Activated gamma-delta T cell treated with Interleukin-2 at 50 U/mL for 16 hours (primary cell): ENCODE measurements around the gene PASK.
"Not testable (repeated sequence)": the region's sequence is repeated elsewhere in the genome, so short reads cannot be mapped to it uniquely, and the experiment has no call there.

Source experiments
- DNase-seq: peaks from one replicate; pipeline ENCODE4 v3.0.0-alpha.2; 2020

Gene PASK

DNA sequence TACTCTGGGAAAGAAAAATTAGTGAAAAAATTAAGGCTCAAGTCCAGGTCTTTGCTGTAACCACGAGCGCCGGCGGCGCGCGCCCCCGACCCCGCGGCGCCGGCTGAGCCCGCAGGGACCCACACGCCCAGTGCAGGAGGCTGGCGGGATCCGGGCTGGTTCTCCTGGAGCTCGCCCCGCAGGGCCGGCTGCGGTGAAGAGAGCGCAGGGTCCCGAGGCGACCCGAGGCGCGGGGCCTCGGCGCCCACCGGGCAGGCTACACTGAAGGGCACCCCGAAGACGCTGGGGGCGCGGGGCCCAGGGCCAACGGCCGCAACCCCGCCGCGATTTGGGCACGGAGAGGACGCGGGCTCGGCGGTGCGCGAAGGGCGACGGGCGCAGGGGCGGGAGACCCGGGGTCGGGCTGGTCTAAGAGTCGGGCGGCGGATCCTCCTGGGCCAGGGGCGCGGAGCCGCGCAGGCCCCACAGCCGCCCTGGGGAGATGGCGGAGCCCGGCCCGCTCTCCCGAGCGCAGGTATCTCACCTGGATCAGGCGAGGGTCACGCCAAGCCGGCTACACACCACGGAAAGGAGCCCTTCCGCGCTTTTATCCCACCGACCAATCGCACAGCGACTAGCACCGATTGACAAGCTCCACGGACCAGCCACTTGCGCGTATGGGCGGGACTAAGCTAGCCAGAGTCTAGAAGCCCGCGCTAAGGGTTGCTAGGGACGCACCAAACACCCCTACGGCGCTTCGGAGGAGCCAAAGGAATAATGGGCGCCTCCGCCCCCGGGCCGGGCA, at the start of gene PASK:
Gene PASK (minus strand): TSS at position 582 of the 784 bp plus-strand sequence. CDS start 6,440 bp downstream, outside the sequence.
- DNase-seq: peak; percentile 90

DNA sequence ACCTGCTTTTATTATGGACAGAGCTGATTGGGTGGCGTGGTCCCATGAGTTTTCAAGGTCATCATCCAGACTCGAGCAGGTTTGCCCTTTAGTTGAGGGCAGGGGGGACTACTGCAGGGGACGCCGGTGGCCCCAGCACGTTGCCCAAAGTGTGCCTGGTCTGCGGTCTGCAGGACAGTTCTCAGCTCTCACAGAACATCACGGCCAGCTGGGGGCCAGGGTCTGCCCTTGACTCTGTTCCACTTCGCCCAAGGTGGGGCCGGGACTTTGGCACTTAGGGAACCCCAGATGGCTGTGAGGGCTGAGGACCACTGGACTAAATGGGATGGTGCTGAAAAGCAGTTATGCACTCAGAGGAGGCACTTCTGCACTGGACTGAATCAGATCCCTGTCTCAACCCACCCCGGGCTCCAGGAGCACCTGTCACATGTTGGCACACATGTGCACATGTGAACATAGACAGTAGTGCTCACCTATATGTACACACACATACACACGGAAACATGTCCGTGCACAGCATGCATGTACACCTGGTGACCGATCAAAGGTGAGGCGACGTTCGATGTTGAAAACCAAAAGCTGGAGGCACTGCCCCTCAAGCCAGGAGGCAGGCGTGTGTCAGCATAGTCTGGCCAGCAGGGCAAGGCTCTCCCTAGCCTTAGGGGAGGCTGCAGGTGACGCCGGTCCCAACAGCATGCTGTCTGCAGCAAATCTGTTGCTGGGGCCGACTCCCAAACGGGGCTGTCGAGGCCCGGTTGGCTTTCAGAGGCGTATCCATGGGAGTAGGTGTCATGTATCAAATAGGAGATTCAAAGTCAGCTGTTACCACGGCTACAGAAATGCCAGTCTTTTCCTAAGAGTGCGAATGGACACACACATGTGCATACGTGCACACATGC, 49.4 kb upstream of the PASK start:
- no peak for DNase-seq

DNA sequence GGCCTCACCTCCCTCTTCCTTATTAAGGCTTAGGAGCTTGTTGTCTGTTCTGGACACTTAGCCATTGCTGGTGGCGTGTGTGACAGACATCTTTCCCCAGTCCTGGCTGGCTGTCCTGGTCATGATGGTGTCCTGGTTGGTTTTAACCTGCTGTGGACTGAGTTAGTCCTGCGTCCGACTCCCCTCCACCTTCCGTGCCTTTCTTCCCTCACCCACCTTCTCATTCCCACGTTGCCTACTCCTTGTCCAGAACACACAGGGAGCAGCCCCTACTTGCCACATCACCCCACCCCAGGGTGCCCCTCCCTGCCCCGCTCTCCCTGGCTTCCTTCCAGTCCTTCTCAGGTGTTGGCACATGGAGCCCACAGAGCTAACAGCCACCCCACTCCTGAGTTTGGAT, 48.7 kb upstream of the PASK start:
- DNase-seq: no peak

DNA sequence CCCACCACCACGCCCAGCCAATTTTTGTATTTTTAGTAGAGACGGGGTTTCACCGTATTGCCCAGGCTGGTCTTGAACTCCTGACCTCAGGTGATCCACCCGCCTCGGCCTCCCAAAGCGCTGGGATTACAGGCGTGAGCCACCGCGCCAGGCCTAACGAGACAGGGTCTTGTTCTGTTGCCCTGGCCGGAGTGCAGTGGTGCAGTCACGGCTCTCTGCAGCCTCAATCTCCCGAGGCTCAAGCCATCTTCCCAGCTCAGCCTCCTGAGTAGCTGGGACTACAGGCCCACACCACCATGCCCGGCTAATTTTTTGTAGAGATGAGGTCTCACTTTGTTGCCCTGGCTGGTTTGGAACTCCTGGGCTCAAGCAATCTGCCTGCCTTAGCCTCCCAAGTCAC, 48.0 kb upstream of the PASK start:
- DNase-seq: not testable (repeated sequence)

DNA sequence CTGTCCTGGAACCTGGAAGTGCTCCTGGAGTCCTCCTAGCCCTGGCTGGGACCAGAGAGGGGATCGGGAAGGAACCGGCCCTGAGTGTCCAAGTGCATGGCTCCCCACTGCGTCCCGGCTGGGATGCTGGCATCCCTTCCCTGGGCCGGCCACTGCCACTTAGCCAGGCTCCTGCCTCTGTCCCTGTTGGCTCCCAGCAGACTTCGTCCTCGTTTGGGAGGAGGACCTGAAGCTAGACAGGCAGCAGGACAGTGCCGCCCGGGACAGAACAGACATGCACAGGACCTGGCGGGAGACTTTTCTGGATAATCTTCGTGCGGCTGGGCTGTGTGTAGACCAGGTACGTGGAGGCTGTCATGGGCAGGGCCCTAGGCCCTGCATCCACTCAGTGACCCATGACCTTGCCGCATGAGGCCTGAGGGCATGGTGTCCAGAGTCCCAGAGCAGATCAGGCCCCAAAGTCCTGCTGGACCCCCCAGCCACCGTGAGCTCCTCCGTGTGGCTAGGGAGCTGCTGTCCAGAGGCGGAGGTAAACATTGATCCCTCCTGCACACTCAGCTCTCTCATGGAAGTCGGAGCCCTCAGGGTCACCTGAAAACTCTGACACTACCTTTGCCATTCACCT, 46.3 kb upstream of the PASK start:
- no peak for DNase-seq

DNA sequence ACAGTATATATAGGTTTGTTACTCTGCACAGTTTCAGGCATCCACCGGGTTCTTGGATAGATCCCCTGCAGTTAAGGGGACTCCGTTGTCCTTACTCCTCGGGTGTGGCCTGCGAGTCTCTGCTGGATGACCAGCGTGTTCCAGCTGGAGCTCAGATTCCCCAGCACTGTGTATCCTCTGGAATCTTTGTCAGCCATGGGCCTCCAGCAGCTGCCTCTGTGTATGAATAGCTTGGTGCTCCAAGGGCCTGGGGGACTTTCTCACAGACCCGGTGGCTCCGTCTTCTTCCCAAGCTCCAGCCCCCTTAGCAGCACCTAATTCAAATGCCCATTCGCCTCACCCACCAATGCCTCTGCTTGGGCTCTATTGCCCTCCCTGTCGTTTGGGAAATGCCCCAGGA, 45.5 kb upstream of the PASK start:
- no peak for DNase-seq

DNA sequence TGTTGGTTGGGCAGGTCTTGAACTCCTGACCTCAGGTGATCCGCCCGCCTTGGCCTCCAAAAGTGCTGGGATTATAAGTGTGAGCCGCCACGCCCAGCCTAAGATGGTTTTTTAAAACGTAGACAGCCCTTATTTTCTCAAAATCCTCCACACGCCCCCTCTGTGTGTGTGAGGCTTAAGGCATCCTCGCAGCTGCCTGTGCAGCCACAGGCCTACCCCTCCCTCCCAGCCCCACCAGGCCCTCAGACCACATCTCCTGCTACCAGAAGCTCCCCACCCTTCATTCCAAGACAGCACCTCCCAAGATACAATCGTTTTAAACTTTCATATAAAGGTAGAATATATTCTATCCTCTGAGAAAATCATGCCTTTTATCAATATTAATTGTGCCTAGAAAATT, 44.0 kb upstream of the PASK start:
- no peak for DNase-seq

DNA sequence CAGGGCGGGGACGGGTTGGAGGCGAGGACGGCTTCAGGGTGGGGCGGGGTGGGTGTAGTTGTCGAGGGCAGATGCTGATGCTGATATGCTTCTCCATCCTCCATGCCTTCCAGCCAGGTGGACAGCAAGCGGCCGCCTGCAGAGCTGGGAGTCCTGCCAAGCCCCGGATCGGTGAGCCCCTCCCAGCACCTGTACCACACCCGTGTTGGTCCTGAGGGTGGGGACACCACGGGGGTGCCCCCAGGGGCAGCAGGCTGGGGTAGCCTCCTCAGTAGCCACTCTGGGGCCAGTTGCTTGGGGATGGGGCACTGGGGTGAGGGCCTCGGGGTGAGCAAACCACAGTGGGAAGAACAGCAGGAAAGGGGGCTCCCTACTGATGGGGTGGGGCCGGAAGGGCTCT, 41.8 kb upstream of the PASK start:
- no peak for DNase-seq

DNA sequence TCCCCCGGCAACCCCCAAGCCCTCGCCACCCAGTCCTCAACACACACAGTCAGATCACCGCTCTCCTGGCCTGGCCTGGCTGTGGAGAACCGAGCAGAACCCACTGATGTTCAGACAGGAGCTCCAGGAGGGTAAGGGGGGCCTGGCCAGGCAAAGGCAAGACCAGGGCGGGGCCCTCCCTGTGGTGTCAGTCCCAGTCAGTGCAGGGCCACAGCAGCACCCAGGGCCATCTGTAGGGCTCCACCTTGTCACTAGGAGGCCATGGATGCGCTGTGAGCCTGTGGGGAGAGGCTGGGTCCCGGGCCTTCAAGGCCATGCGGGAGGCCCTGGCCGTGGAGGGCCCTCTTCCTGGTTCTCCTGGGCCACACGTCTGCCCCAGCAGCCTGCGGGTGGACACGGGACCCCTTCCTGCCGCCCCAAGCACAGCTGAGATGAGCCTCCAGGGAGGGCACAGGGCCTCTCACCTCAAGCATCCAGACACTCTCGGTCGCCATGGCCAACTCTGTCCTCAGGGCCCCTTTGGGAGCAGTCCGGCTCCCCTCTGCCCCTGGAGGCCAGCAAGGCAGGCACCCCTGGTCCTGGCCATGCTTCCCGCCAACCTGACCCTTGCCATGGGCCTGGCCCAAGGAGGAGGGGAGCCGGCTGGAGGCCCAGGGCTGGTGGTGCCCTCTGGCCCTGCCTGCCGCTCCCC, 41.2 kb upstream of the PASK start:
- DNase-seq: no peak

DNA sequence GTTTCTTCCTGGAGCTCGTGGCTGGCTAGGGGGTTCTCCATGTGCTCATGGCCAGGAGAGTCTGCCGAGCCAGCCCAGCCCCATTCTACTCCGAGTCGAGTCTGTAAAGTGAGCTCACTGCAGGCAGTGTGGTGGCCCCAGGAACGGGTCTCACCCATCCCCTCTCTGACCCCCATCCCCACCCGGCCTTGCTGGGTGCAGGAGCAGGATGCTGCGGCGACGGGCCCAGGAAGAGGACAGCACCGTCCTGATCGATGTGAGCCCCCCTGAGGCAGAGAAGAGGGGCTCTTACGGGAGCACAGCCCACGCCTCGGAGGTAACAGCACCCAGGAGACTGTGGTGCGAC, 40.6 kb upstream of the PASK start:
- DNase-seq: no peak

DNA sequence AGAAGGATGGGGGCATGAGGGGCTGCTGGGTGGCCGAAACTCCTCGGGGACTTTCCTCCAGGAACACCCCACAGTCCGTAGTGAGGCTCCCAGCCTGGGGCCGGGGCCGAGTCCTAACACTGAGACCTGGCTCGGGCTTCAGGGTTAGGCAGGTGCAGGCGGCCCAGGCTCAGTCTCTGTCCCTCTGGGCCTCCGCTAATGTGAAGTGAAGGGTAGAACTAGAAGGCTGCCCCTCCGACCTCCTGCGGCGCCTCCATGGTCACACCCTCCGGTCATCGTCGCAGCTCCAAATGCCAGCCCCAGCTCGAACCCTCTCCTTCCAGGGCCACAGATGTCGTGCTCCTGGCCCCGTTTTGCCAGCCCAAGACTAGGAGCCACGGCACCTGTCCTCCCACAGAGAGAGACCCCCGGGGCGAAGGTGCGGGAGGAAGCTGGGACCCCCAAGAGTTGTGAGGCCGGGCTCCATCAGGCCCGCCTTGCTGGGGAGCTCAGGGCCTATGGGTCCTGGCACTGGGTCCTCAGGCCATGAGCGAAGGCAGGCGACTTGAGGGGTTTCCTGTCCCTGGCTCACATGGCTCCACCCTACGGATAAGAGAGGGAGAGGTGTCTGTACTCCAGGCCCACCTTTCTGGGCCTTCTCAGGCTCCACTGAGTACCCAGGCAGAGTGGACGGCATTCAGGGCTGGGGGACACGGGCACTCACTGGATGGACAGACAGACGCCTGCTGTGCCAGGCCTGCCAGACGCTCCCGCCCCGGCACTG, 40.0 kb upstream of the PASK start:
- DNase-seq: no peak

DNA sequence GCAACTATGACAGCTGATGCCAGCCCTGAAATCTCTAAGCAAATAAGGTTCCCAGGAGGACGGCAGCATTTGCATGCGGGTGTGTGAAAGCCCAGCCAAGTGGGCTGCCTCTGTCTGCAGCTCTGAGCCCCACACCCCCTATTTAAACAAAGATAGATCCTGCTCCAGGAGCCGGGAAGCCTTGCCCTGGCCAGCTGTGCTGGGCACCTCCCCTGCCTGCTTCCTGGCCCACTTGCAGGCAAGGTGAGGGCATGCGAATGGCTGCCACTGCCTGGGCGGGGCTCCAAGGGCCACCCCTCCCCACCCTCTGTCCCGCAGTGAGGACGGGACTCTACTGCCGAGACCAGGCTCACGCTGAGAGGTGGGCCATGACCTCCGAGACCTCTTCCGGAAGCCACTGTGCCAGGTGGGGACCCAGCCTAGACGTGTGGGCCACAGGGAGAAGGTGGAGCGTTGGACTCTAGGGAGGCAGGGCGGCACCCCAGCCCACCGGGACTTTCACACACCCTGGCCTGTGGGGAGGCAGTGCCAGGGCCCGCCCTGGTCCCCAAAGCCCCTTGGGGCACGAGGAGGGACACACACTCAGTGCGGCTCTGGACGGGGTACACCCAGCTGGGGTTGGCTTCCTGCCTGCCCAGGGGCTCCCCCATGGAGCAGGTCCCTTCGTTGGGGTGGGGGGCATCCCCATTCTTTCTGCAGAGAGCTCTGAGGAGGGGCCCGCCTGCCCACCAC, 39.3 kb upstream of the PASK start, which contains the start of gene ANO7:
Gene ANO7 (plus strand): TSS at position 317 of the 732 bp plus-strand sequence. CDS start 1,387 bp downstream, outside the sequence.
- DNase-seq: no peak

DNA sequence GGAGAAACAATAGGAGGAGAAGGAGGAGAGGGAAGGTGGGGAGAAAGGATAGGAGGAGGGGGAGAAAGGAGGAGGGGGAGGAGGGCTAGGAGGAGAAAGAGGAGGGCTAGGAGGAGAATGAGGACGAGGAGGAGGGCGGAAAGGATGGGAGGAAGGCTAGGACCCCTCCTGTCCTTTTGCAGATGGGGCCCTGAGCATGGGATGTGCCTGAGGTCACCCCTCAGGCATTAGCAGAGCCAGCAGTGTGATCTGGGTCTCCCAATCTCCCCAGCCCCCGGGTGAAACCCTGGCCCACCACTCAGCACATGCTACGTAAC, 38.6 kb upstream of the PASK start:
- DNase-seq: no peak

DNA sequence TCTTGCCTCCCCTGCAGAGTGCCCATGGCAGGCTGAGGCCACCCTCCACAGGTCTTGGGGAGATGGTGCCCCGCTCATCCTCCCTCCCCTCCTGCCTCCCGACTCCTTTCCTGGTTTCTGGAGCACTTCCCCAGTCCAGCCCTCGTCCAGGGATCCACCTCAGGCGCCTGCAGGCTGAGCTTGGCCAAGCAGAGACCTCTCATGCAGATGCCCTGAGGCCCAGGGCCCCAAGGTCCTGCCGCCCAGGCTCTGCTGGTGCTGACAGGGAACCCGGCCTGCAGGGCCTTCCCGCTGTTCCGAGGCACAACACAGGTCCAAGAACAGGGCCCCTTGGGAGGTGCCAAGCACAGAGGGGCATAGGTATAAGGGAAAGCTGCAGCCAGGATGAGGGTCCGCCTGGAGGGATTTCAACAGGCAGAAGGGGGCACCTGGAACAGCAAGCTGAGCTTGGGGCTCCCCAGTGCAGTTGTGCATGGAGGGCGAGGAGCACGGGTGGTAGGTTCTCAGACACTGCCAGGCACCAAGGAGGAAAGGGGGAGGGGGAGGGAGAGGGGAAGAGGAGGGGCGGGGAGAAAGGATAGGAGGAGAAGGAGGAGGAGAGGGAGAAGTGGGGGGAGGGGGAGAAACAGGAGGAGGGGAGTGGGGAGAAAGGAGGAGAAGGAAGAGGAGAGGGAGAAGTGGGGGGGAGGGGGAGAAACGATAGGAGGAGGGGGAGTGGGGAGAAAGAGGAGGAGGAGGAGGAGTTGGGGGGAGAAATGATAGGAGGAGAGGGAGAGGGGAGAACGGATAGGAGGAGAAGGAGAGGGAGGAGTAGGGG, 38.0 kb upstream of the PASK start:
- no peak for DNase-seq

DNA sequence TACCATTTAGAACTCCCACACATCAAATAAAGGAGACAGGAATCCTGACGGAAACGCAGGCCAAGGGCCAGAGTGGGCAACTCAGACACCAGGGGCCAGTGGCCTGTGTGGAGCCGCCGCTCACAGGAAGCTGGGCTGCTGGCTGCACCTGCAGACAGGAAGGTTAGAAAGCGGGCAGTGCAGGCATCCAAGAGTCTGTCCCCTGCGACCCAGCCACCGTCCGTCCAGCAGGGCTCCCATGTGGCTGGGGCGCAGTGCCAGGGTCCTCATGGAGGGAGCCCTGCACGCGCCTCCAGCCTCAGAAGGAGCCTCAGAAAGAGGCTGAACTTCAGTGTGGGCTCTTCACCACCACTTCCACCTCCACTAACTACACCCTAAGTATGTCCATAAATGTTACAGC, 36.7 kb upstream of the PASK start:
- DNase-seq: no peak

DNA sequence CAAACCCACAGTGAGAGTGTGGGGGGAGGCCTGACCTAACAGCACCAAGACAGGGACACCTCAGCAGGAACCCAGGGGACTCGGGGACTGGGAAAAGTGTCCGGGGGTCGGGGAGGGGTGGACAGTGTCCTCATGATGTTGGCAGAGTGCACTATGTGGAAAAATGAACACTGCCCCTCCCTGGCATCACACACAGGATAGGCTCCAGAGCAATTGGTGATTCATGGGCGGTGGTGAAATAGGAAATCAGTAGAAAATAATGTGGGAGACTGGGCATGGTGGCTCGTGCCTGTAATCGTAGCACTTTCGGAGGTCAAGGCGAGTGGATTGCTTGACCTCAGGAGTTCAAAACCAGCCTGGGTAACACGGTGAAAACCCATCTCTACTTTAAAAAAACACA, 35.6 kb upstream of the PASK start:
- DNase-seq: no peak

DNA sequence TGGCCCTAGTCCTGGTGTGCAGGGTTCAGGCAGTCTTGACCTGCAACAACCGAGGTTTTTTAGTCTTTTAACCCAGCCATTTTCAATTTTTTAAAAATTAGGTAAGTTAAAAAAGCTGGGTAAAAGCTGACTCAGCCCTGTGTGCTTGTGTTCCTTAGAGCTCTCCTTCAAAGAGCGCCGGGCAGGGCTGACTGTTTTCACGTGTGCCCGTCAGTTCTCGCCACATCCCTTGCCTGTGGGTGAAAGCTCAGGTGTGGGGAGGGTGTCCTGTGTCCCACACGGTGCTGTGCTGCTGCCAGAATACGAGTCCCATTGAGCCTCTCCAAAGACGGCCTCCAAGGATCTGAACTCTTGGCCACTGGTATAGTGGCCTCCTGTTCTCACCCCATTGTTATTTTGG, 33.9 kb upstream of the PASK start:
- no peak for DNase-seq

DNA sequence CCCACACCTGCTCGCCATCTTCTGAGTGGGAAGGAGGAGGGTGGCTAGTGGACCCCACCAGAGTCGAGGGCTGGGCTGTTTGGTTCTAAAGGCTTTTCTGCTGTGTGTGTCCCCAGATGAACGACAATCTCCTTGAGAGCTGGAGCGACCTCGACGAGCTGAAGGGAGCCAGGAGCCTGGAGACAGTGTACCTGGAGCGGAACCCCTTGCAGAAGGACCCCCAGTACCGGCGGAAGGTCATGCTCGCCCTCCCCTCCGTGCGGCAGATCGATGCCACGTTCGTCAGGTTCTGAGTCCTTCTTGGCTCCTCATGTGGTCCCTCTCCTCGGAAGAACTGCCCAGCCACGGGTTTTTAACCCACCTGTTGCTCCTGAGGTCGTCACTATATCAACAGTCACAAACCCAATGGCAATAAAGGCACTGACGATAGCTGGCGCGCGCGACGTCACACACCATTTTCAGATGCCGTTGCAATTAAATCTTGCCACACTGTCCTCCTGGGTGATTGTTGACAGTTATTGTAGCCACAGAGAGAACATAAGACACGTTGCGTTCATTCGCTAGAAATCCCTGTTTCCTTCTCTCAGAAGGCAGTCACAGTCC, 33.4 kb upstream of the PASK start:
- DNase-seq: no peak

DNA sequence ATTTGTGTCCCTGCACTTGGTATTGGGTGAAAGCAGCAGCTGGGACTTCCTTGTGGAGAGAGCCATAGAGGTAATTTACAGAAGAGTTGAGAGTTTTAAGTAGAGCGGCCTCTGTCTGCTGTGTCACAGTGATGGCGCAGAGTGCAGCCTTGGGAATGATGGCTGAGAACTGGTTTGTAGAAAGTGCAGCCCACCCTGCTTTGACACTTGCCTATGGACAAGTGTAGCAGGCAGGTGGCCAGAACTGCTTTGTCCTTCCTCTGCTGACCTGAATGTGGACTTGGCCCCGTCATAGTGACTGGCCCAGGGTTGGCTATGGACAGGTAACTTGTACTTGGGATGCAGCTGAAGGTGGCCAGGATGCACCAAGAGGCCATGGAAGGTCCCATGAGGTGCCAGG, 32.9 kb upstream of the PASK start:
- DNase-seq: no peak

DNA sequence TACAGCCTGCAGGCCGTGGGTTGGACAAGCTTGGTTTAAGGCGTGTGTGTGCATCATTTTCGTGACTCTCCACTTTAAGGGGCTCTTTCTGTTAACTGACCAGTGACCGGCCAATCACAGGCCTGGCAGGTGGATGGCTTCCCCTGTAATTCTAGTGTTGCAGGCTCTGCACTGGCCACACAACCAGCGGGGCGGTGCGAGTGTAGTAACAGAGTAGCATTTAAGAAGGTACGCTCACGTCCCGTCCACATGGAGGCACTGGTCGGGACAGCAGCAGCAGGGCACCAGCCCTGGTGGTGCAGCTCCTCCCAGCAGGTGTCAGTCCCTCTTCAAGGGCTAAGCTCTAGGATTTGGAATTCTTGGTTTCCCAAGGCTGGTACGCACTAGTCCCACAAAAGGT, 31.2 kb upstream of the PASK start:
- DNase-seq: no peak
